Activated T-cell treated with anti-CD3 and anti-CD28 coated beads, Interleukin-2, amount 50 U/mL, for 4 hours (primary cell): ENCODE data around the gene SELENON. TPM values are rescaled to one million over a fixed set of nuclear protein-coding genes. Genes with fewer than 3 reads are reported as not detected.

ENCODE experiments used
- ATAC-seq, 2 donors: fragments of 200-7000 bp; cut with Tn5 transposase; one replicate each; pipeline ENCODE4 v1.10.0; 2021
- DNase-seq: peaks from one replicate; pipeline ENCODE4 v3.0.0-alpha.2; 2020
- H3K27me3 Mint-ChIP-seq: one replicate; pipeline ENCODE4 v1.8.0; 2021; ENCODE audit warnings: low read depth, mixed read lengths
- H3K36me3 Mint-ChIP-seq: one replicate; pipeline ENCODE4 v1.8.0; 2022; ENCODE audit warnings: mixed read lengths; ENCODE audit not compliant: insufficient read depth
- H3K4me1 Mint-ChIP-seq: one replicate; pipeline ENCODE4 v1.8.0; 2021; ENCODE audit warnings: low read depth, mixed read lengths
- H3K4me3 Mint-ChIP-seq: one replicate; pipeline ENCODE4 v1.8.0; 2021; ENCODE audit warnings: mild to moderate bottlenecking, moderate library complexity, mixed read lengths
- H3K9me3 Mint-ChIP-seq: one replicate; pipeline ENCODE4 v1.8.0; 2021; ENCODE audit warnings: mixed read lengths
- total RNA-seq, 3 donors: library from RNA; stranded (reverse); gene quantifications; one replicate each; pipeline ENCODE4 v1.2.1, GENCODE V29; 2021

The SELENON gene
- total RNA-seq, 3 donors from 2014 or later: 18.9 to 23.8 (median 22.2) TPM

DNA sequence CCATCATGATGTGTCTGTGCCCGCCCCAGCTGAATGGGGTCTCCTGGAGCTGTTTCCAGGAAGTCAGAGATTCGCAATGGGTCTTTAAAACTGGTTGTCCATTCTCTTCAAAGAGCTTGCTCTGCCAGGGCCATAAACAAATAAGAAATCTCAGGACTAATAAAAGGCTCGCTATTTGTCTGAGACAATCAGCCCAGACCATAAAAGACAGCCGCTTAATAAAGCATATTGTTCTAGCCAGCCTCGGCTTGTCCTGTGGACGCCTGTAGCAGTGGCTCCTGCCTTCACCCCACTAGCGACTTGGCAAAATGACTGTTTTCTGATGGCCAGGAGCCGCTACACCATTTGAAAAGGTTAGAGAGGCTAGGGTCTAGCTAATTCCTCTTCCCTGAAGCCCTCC, 20.6 kb upstream of the SELENON start:
- ATAC-seq (no peak), DNase-seq (no peak)
- H3K9me3 Mint-ChIP-seq: no peaks in the 10 kb centered on the region
- no peaks in the 10 kb centered on the region for H3K27me3 Mint-ChIP-seq
- peaks cover 18% of the 10 kb centered on the region for H3K4me1 Mint-ChIP-seq
- no peak overlapping the region for H3K4me3 Mint-ChIP-seq
- H3K36me3 Mint-ChIP-seq: peaks cover 5% of the 10 kb centered on the region

DNA sequence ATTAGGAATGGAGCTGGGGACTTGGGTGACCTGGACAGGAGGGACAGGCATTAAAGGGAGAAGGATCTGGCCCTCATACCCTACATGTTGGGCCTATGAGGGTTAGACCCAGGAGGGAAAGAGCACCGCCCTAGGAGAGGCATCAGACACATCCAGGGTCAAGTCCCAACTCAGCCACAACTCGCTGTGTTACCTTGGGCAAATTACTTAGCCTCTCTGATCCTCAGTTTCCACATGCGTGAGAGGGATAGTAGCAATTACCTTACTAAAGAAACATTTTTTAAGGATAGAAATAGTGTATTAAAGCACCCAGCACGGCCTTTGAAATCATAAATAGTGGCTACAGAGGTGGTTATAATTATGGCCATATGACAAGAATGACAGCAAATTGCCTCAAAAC, 20.1 kb upstream of the SELENON start:
- H3K4me1 Mint-ChIP-seq: peaks cover 13% of the 10 kb centered on the region
- DNase-seq (no peak), ATAC-seq (no peak)
- H3K27me3 Mint-ChIP-seq: no peaks in the 10 kb centered on the region
- no peak overlapping the region for H3K4me3 Mint-ChIP-seq
- no peaks in the 10 kb centered on the region for H3K9me3 Mint-ChIP-seq
- H3K36me3 Mint-ChIP-seq: peaks cover 5% of the 10 kb centered on the region

GRCh38 chr1:25780318-25781129, 19.5 kb upstream of the SELENON start:
- H3K9me3 Mint-ChIP-seq: no peaks in the 10 kb centered on the region
- ATAC-seq: no peak
- peaks cover 5% of the 10 kb centered on the region for H3K36me3 Mint-ChIP-seq
- no peaks in the 10 kb centered on the region for H3K27me3 Mint-ChIP-seq
- DNase-seq: no peak
- no peak overlapping the region for H3K4me3 Mint-ChIP-seq
- H3K4me1 Mint-ChIP-seq: peaks cover 7% of the 10 kb centered on the region

GRCh38 chr1:25781130-25781433, 18.9 kb upstream of the SELENON start:
- Mint-ChIP-seq H3K4me1 (peaks cover 4% of the 10 kb centered on the region), H3K4me3 (no peak overlapping the region), H3K9me3 (no peaks in the 10 kb centered on the region), H3K27me3 (no peaks in the 10 kb centered on the region), H3K36me3 (peaks cover 5% of the 10 kb centered on the region)
- no peak for DNase-seq
- ATAC-seq: no peak

DNA sequence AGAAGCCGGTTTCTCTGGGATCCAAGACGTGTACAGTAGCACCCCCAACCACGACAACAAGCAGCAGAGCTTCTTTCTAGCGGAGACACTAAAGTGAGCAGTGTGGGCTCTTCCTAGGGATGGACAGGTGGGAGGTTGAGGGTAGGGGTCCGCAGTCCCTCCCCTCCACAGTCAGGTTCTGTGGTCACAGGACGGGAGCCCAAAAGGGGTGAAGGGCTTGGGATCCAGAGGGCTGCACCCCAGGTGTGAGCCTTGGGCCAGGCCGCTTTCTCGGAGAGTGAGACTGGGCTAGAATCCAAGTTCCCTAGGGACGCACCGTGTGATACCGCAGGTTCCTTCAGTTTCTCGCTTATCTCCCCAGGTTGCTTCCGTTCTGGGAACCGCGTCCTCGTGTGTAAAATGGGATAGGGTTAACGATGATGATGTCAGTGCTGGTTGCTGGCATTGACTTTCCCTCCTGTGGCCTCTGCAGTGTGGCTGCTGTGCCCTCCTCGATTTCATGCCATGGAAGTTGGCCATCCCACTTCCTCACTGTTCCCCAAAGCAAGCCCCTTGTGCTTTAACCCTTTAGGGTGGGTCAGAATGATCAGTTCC, 17.3 kb upstream of the SELENON start:
- H3K27me3 Mint-ChIP-seq: no peaks in the 10 kb centered on the region
- peaks cover 5% of the 10 kb centered on the region for H3K36me3 Mint-ChIP-seq

DNA sequence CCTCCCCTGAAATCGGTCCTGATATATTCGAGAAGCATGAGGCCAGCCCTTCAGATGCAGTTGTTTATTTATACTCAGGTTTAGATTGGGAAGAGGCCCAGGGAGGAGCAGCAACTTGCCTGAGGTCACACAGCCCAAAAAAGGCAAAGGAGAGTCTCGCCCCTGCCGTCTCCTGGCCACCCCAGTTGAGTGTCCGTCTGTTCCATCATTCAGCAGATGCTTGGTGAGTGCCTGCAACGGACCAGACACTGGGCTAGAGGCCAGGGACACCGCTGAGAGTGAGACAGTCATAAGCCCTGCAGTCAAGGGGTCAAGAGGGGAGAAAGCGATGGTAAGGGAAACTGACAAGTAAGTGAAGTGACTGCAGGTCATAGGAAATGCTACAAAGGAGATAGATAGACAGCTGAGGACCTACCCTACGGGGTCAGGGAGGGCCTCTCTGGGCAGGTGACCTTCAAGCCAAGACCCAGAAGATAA, 15.4 kb upstream of the SELENON start:
- ATAC-seq: no peak
- DNase-seq: no peak
- H3K36me3 Mint-ChIP-seq: peaks cover 5% of the 10 kb centered on the region
- no peaks in the 10 kb centered on the region for H3K4me1 Mint-ChIP-seq
- no peak overlapping the region for H3K4me3 Mint-ChIP-seq
- no peaks in the 10 kb centered on the region for H3K27me3 Mint-ChIP-seq
- no peaks in the 10 kb centered on the region for H3K9me3 Mint-ChIP-seq

More for the DNA sequence above, 17.3 kb upstream of the SELENON start:
- H3K4me1 Mint-ChIP-seq: no peaks in the 10 kb centered on the region
- no peaks in the 10 kb centered on the region for H3K9me3 Mint-ChIP-seq
- no peak overlapping the region for H3K4me3 Mint-ChIP-seq
- DNase-seq (no peak), ATAC-seq (no peak)

DNA sequence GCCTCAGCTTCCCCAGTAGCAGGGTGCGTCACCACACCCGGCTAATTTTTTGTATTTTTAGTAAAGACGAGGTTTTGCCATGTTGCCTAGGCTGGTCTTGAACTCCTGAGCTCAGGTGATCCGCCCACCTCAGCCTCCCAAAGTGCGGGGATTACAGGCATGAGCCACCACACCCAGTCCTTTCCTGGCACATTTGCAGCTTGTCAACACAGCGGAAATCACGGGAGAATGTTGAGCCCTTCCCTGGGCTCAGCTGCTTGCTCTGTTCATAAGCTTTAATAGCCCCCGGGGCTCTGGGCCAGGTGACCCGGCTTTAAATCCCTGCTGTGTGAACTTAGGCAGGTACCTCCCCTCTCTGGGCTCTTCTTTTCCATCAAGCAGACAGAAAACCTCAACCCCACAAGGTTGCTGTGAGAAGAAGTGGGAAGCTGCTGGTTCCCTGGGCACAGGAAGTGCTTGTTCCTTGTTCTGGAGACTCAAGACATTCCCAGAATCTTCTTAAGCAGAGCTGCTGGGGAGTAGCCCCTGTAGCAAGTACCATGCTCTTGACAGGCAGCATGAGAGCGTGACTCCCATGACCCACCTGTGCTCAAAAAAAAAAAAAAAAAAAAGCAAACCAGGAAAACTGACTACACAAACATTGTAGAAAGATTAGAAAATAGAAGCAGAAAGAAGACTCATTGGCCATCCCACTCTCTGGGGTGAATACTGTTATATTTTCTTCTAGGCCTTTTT, 14.5 kb upstream of the SELENON start:
- Mint-ChIP-seq H3K36me3 (peaks cover 8% of the 10 kb centered on the region), H3K4me1 (no peaks in the 10 kb centered on the region), H3K4me3 (no peak overlapping the region), H3K27me3 (no peaks in the 10 kb centered on the region), H3K9me3 (no peaks in the 10 kb centered on the region)
- ATAC-seq (no peak), DNase-seq (no peak)

- no peak for DNase-seq
- no peaks in the 10 kb centered on the region for H3K9me3 Mint-ChIP-seq
- no peaks in the 10 kb centered on the region for H3K27me3 Mint-ChIP-seq
- H3K36me3 Mint-ChIP-seq: peaks cover 8% of the 10 kb centered on the region
- H3K4me1 Mint-ChIP-seq: no peaks in the 10 kb centered on the region
- ATAC-seq: peak in 1 of 2 donors; percentile 28
- no peak overlapping the region for H3K4me3 Mint-ChIP-seq
These were observed 12.9 kb upstream of the SELENON start for GRCh38 chr1:25786887-25787759.

DNA sequence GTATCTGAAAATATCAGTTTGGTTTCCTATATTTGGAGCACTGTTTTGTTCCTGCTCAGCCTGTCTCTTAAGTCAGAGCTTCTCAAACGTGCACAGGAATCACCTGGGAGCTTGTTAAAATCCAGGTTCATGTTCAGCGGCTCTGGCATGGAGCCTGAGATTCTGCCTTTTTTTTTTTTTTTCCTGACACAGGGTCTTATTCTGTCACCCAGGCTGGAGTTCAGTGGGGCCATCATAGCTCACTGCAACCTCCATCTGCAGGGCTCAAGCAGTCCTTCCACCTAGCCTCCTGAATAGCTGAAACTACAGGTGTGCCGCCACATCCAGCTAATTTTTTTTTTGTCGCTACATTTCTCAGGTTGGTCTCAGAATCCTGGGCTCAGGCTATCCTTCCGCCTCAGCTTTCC, 12.2 kb upstream of the SELENON start:
- Mint-ChIP-seq H3K4me3 (no peak overlapping the region), H3K4me1 (no peaks in the 10 kb centered on the region)
- ATAC-seq: no peak

GRCh38 chr1:25790472-25790871, 9.5 kb upstream of the SELENON start:
- Mint-ChIP-seq H3K4me3 (no peak overlapping the region), H3K27me3 (no peaks in the 10 kb centered on the region), H3K36me3 (peaks cover 3% of the 10 kb centered on the region), H3K9me3 (no peaks in the 10 kb centered on the region), H3K4me1 (peaks cover 8% of the 10 kb centered on the region)
- ATAC-seq (no peak), DNase-seq (no peak)

More for the DNA sequence above, 12.2 kb upstream of the SELENON start:
- Mint-ChIP-seq H3K27me3 (no peaks in the 10 kb centered on the region), H3K9me3 (no peaks in the 10 kb centered on the region), H3K36me3 (peaks cover 8% of the 10 kb centered on the region)
- DNase-seq: no peak

GRCh38 chr1:25792115-25792514, 7.9 kb upstream of the SELENON start:
- ATAC-seq: no peak
- Mint-ChIP-seq H3K4me3 (no peak overlapping the region), H3K9me3 (no peaks in the 10 kb centered on the region), H3K36me3 (peaks cover 3% of the 10 kb centered on the region), H3K4me1 (peaks cover 24% of the 10 kb centered on the region), H3K27me3 (no peaks in the 10 kb centered on the region)
- DNase-seq: no peak

DNA sequence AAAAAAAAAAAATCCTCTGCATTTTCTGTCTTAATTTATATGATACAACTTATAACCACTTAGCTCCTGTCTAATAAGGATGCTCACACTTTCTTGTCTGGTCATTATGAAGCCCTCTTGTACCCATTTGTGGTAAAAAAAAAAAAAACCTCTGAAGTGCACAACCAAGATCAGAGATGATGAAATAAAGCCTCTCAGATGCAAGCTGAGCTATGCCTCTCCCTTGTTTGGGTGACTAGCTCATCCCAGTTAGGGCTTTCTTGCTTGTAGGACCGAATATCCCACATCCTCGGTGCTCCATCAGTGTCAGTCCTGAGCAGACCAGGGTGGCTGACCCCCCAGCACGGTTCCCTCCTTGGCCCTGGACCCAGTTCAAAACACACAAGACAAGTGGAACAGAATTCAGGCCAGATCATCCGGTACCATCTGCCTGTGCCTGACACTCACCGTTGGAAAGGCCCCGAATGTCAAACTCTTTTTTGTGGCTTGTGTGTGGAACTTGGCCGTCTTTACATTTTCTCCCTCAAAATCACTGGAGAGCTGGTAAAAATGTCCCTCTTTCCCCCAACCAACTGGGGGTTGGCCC, 6.3 kb upstream of the SELENON start:
- Mint-ChIP-seq H3K9me3 (no peaks in the 10 kb centered on the region), H3K27me3 (no peaks in the 10 kb centered on the region), H3K36me3 (peaks cover 3% of the 10 kb centered on the region), H3K4me3 (no peak overlapping the region), H3K4me1 (peaks cover 39% of the 10 kb centered on the region)
- ATAC-seq: no peak
- no peak for DNase-seq

DNA sequence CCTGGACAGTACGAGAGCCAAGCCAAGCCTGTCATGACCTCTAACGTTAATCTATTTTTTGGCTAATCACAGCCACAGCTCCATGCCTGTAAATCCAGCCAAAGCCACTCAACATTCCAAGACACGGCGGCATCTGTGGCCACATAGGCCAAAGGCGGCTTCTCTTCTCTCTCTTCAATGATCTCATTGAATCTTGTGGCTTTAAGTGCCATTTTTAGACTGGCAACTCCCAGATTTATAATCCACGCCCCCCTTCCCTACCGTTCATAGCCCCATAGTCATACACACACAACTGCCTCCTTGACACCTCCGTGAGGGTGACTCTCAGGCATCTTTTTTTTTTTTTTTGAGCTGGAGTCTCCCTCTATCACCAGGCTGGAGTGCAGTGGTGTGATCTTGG, 5.7 kb upstream of the SELENON start:
- H3K36me3 Mint-ChIP-seq: peaks cover 3% of the 10 kb centered on the region
- no peak overlapping the region for H3K4me3 Mint-ChIP-seq
- peaks cover 41% of the 10 kb centered on the region for H3K4me1 Mint-ChIP-seq
- H3K27me3 Mint-ChIP-seq: no peaks in the 10 kb centered on the region
- ATAC-seq (no peak), DNase-seq (no peak)
- H3K9me3 Mint-ChIP-seq: no peaks in the 10 kb centered on the region

GRCh38 chr1:25795211-25795610, 4.8 kb upstream of the SELENON start:
- no peaks in the 10 kb centered on the region for H3K9me3 Mint-ChIP-seq
- ATAC-seq (no peak), DNase-seq (no peak)
- H3K4me3 Mint-ChIP-seq: no peak overlapping the region
- no peaks in the 10 kb centered on the region for H3K27me3 Mint-ChIP-seq
- H3K4me1 Mint-ChIP-seq: peaks cover 43% of the 10 kb centered on the region
- H3K36me3 Mint-ChIP-seq: no peaks in the 10 kb centered on the region
